Erythroblast (primary cell): ENCODE results near the gene FGF14.

Source experiments
- GATA1 ChIP-seq: IDR thresholded peaks from 2 replicates; pipeline ENCODE4 v1.6.1; 2011; ENCODE audit warnings: low read depth, mild to moderate bottlenecking, control low read depth, low read length, moderate library complexity
- POLR2A ChIP-seq: IDR thresholded peaks from 2 replicates; pipeline ENCODE4 v1.6.1; 2011; ENCODE audit warnings: mild to moderate bottlenecking, low read length

- TF ChIP-seq POLR2A (no peak), GATA1 (no peak)
Observed at GRCh38 chr13:102045731-102046130, 356.1 kb downstream of the FGF14 start.
